Left hindlimb (tissue), 1 donor: Measurements from ENCODE around the gene LTO1.

Source experiments
- DNase-seq: peaks from one replicate; pipeline ENCODE4 v3.0.0-alpha.2; 2018

LTO1 gene

DNA sequence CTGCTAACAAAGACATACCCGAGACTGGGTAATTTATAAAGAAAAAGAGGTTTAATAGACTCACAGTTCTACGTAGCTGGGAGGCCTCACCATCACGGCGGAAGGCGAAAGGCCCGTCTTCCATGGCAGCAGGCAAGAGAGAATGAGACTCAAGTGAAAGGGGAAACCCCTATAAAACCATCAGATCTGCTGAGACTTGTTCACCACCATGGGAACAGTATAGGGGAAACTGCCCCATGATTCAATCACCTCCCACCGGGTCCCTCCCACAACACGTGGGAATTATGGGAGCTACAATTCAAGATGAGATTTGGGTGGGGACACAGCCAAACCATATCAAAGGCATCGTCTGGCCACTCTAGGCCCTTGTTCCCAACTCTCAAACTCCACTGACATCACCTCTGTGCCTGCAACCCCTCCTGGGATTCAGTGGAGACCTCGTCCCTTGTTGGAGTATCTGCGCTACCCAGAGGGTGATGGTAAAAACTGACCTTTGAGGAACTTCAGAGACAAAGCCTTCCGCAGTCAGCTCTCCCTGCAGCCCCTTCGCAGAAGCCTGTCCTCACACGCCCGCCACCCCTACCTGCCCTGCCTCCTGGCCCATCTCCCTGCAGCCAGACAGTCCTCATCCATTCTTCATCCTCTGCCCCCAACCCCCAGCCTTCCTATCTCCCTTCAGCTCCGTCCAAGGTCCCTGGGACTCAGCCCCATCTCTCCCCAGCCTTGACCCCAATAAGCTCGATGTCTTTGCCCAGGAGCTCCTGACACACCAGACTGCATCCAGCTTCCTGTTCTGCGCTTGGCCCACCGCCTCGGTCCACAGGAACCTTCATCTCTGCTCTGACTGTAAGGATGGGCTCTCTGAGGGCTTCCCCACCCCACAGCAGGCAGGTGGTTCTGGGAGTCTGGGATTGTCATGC lies 18.4 kb downstream of the LTO1 start:
- DNase-seq: no peak

DNA sequence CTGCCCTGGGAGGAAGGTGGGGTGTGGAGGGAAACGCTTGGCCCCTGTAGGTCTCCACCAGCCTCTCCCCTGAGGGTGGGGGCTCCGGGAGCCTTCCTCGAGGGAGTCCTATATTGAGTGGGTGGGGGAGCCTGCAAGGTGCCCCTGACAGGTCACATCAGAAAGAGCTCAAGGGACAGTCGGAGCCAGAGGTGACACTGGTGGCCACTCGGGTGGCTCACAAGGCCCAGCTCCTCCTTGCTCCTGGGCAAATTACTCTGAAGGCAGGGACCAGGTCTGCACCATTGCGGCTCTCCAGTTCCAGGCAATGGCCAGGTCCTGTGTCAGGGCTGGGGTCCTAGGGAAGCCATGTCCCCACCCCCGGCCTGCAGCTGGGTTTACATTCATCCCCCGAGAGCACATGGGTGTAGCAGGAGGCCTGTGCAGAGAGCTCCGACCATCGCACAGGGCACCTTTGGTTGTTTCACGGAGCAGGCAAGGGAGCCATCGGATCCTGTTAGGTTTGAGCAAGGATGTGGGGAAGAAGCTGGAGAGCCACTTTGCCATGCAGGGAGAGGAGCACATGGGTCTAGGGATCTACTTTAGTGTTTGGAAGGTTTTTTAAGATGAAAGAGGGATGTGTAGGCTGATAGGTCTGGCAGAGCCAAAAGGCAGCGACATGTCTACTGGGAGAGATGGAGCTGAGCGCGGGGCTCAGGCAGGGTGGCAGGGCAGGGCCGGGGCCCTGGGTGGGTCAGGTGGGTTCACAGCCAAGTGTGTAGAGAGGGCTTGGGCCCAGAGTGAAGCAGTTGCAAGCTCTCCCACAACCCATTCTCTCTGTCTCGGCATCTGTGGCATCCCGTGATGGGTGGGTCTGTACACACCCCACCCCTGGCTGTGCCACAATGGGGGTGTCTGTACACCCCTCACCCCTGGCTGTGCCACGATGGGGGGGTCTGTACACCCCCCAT lies 19.4 kb downstream of the LTO1 start:
- DNase-seq: no peak

DNA sequence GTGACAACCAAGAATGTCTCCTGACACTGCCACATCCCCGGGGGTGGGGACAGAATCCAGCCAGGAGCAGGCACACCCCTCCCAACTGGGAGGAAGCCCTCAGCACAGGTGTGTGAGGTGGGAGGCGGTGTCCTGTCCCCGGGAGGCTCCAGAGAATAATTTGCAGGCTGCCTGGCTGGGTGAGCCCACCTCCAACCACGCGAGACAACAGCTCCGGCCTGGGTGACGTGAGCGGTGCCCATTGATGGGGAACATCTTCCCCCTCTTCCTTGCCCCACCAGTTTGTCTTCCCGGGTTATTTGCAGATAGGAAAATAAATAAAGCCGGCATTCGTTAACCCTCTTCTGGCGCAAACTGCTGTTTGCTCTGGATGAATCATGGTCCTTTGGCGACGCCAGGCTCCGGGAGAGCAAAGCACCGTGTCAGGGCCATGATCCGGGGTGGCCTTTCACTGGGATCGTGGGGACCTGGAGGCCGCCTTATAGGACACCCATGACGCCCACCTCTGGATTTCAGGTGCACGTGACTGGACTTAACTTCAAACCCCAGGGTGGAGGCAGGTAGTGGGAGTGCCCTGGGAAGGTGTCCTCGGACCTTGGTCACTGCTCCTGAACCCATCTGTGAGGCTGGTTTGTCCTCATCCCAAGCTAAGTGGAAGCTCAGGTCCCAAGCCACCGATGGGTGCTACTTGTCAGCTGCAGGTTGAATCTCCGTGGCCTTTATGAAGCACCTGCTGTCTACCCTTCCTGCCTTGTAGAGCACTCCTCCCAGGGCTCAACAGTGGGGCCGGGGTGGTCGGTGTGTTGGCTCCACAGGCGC lies 20.3 kb downstream of the LTO1 start:
- DNase-seq: no peak

DNA sequence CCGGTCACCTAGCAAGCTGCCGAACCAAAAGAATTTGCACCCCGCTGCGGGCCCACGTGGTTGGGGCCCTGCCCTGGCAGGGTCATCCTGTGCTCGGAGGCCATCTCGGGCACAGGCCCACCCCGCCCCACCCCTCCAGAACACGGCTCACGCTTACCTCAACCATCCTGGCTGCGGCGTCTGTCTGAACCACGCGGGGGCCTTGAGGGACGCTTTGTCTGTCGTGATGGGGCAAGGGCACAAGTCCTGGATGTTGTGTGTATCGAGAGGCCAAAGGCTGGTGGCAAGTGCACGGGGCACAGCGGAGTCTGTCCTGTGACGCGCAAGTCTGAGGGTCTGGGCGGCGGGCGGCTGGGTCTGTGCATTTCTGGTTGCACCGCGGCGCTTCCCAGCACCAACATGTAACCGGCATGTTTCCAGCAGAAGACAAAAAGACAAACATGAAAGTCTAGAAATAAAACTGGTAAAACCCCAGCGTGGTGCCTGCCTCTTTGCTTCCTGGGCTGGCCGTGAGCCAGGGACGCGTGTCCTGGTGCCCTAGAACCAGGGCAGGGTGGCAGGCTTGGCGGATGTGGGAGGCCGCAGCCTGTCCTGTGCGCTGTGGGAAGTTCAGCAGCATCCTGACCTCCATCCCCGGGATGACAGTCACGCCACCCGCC lies 21.0 kb downstream of the LTO1 start:
- no peak for DNase-seq

DNA sequence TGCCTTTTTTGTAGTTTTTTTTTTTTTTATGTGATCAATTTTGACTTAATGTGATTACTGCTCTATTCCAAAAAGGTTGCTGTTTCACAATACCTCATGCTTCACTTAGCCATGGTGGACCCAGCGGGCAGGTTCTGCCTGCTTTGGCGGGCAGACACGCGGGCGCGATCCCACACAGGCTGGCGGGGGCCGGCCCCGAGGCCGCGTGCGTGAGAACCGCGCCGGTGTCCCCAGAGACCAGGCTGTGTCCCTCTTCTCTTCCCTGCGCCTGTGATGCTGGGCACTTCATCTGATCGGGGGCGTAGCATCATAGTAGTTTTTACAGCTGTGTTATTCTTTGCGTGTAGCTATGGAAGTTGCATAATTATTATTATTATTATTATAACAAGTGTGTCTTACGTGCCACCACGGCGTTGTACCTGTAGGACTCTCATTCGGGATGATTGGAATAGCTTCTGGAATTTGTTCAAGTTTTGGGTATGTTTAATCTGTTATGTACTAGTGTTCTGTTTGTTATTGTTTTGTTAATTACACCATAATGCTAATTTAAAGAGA lies 21.7 kb downstream of the LTO1 start:
- DNase-seq: no peak

DNA sequence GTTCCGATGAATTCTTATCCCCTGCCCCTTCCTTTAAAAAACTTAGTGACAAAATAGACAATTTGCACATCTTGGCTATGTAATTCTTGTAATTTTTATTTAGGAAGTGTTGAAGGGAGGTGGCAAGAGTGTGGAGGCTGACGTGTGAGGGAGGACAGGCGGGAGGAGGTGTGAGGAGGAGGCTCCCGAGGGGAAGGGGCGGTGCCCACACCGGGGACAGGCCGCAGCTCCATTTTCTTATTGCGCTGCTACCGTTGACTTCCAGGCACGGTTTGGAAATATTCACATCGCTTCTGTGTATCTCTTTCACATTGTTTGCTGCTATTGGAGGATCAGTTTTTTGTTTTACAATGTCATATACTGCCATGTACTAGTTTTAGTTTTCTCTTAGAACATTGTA lies 22.2 kb downstream of the LTO1 start:
- DNase-seq: no peak

DNA sequence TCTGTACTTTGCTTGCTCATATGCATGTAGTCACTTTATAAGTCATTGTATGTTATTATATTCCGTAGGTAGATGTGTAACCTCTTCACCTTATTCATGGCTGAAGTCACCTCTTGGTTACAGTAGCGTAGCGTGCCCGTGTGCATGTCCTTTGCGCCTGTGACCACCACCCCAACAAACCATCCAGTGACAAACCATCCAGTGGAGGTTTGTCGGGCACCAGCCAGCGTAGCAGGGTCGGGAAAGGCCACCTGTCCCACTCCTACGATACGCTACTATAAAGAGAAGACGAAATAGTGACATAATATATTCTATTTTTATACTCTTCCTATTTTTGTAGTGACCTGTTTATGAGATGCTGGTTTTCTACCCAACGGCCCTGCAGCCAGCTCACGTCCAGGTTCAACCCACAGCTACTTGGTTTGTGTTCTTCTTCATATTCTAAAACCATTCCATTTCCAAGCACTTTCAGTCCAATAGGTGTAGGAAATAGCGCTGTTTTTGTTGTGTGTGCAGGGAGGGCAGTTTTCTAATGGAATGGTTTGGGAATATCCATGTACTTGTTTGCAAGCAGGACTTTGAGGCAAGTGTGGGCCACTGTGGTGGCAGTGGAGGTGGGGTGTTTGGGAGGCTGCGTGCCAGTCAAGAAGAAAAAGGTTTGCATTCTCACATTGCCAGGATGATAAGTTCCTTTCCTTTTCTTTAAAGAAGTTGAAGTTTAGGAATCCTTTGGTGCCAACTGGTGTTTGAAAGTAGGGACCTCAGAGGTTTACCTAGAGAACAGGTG lies 23.1 kb downstream of the LTO1 start:
- DNase-seq: no peak

DNA sequence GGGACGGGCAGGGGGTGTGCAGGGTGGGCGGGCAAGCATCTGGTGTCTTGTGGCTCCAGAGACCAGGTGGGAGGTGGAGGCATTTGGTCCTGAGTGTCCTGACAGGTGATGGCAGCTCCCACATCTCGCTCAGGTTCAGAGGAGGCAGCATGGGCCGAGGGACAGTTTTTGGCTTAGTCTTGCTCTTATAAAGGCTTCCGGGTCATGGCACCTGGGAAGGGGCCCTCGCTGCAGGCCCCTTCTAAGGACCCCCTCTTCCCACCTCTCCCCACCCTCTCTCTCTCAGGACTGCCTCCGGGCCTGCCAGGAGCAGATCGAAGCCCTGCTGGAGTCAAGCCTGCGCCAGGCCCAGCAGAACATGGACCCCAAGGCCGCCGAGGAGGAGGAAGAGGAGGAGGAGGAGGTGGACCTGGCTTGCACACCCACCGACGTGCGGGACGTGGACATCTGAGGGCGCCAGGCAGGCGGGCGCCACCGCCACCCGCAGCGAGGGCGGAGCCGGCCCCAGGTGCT lies 24.3 kb downstream of the LTO1 start:
- DNase-seq: no peak

DNA sequence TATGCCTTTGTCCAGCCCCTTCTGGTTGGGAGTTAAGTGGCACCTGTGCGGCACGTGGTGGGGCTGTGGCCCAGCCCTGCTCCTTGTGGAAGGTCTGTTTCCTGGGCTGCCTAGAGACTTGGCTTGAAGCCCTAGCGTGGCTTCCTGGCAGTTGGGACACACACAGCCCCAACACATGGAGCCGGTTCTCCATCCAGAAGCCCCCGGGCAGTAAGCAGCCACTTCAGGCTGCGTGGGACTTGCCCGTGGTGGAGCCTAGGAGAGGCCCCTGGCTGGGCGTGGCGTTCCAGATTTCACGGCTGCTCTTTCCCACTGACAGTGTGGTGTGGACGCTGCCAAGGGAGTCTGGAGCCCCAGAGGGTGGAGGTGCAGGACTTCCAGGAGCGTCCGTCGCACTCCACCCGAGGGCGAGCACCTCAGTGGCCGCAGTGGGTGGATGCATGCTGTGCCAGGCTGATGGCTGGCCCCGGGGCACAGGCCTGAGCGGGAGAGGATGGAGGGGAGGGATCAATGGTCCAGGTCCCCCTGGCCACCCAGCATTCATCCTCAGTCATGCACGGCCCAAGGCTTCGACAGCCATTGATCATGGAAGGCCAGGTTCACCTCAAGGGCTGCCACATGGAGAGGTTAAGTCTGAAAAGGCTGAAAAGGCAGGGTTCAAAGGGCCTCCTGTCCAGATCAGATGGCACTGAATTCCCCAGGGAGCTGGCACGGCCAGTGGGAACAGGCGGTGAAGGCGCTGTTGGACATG lies 24.9 kb downstream of the LTO1 start:
- DNase-seq: no peak

DNA sequence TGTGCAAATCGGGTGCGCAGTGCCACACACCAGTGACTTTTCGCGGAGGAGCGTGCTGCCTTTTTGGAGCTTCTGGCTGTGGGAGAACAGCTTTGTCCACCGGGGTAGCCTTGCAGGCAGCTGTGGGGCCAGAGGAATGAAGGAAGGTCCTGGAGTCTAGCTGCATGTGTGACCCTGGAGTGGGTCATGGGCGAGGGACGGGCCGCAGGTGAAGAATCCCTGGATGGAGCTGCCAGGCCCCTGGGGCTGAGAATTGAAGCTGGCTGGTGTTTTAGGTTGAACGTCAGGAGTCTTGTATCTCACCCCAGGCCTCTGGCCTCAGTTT lies 25.6 kb downstream of the LTO1 start:
- no peak for DNase-seq

DNA sequence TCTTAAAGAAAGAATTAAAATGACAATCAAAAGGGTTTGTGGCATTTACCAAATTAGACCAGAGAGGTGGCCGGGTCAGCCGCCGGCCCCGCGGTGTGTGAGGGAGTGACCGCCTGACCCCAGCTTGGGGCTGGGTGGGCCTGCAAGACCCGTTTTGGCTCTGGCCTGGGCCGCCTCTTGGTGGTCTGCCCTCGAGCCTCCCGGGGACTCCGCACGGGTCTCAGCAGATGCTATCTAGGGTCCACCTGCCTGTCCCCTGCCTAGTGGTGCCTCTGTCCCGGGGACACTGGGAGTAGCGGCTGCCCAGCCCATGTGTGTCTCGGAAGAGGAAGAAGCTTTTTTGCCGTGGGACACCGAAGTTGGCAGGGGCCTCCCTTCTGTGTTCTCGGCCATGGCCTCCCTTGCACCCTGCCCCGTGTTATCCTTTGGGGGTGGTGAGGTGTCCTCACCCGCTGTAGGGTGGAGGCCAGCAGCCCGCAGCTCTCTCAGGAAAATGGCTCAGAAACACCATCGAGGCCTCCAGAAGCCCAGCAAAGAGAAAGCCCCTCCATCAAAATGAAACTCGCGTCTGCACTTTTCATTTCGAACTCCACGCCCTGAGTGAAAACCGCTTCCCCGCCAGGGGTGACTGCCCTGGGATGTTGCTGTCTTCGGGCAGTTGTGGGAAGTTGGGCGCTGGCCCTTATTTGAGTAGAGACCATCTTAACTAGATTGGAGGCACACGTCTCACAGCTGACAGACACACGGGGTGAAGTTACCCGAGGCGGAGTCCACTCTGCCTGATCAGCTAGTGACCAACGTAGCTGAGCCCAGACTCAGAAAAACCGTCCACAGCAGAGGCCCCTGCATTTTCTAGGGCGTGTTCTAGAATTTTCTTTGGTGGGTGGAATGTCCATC lies 26.2 kb downstream of the LTO1 start:
- no peak for DNase-seq

DNA sequence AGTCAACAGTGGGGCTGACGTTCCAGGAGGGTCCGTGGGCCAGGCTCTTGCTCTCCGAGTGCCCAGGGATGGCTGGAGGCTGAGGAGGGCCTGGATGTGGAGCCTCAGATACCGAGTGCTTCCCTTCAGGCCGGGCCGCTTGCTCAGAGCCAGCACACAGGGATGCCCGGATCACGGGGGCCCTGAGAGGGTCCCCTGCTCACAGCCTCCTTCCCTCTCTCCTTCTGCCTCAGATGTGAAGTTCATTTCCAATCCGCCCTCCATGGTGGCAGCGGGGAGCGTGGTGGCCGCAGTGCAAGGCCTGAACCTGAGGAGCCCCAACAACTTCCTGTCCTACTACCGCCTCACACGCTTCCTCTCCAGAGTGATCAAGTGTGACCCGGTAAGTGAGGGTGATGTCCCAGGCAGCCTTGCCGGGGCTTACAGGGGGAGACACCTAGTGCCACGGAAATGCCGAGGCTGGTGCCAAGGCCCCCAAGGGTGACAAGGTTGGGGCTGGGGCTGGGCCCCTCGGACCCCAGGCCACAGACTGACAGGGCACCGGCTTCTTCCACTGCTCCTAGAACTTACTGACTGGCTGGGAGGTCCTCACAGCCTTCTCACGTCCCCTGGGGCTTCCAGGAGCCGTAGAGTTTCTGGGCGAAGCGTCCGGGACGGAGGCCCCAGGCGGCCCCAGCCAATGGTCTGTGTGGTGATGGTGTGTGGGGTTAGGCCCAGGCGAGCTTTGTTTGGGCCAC lies 27.2 kb downstream of the LTO1 start:
- no peak for DNase-seq

DNA sequence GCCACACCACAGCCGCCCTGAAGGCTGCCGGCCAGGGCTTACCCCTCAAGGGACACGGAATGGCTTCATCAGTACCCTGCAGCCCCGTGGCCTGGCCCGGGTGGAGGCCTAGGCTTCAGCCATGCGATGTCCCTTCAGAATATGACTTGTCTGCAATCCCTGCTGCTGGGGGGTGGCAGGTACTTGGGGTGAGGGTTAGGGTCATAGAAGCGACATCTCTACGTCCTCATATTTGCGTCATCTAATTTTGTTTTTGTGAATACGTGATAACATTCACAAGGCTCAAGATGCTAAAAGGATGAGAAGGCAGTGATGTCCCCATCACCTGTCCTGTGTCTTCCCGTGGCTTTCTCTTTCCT lies 27.8 kb downstream of the LTO1 start:
- no peak for DNase-seq

DNA sequence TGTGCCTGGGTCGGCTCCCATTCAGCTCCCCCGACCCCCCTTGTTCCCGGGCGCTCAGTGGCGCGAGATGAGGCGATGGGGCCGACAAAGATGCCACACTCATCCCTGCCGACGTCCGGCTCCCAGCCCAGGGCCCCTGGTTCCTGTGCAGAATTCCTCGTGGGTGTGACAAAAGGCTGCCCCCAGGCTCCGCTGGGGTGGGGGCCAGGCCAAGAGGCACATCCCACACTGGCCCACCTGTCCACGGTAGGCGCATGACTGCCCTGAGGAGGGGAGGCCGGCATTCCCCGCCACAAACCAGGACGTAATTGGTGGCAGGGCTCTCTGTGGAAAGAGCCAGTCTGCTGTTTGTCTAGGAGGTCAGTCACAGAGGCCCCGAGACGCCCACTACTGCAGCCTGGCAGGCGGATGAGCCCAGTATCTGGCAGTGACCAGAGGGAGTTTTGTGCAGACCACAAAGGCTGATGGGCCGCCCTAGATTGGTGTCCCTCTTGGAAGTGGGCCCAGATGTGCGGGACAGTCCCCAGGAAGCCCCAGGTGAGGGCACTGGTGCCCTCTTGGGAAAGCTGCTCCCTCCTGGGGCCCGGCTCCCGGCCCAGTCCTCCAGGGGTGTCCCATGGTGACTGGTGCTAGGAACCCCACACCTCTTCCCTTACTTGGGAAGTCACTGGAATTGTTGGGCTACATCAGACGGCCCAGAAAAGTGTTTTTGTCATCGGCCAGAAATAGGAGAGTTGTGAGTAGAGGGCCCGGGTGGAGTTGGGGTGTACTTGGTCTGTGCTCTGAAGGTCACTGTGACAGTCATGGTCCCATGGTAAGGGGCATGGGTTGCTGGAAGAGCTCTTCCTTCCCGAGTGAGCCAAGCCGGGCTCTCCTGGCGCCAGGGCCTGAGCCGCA lies 28.4 kb downstream of the LTO1 start:
- no peak for DNase-seq

DNA sequence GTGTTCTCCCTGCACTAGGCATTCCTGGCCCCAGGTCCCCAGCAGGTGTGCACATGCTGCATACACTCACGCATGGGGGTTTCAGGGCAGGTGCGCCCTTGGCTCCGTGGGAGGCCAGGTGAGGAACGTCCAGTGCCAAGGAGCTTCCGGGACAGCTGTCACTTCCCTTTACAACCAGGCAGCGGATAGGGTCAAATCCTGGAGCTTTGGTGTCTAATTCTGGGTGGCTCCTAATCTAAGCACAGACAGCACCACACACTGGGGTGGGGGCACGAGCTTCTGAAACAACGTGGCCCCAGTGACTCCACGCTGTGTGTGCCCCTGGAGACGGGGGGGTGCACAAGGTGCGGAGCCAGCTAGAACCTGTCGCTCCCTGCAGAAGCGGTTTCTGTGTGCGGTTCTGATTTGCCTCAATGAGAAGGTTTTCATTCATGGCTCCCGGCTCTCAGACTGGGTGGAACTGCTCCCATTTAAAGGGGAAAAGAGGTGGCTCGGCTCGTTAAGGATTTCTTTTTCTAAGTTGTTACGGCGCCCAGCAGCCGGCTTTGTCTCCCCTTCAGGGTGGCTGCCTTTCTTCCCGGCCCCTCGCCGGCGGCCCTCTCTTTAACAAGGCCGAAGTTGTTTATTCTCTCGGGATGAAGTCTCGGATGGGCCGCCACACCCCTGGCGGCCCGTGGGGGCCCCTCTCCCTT lies 29.2 kb downstream of the LTO1 start:
- DNase-seq: no peak

DNA sequence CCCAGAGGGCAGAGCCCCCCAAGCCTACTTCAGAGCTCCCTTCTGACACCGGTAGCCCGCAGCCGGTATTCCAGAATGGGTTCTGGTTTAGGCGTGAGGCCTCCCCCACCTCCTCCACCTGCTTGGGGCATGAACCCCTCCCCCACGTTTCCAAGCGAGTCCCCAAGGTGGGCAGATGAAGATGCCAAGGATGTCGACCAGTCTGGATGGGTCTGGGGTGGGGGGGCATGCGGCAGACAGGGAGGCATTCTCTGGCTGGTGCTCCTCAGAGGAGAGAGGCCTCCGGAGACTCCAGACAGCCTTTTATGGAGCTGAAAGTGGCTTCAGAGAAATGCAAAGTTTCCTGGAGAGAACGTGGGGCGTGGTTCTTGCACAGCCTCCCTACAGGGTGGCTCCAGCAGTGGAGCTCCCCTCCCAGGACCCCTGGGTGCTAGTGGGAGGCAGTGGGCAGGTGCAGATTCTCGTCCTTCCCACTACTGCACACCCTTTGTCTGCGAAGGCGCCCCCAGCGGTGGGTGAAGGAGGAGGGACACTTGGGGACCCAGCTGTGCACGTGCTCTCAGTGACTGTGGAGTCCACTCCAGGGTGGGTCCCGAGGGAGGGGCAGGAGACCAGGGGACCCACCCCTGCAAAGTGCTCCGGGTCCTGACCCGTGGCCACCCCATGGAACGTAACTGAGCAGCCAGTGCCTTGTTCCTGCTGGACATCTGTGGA lies 30.0 kb downstream of the LTO1 start:
- DNase-seq: no peak
